GM19372 (cell line): ENCODE measurements around the gene TMTC1.
"Not testable (repeated sequence)": the region's sequence is repeated elsewhere in the genome, so short reads cannot be mapped to it uniquely, and the experiment has no call there.

ENCODE experiments used
- ATAC-seq: cut with Tn5 transposase; IDR thresholded peaks from one replicate; pipeline ENCODE4 v1.9.1; 2021; ENCODE audit warnings: mild to moderate bottlenecking, low read depth, moderate library complexity; ENCODE audit not compliant: unreplicated experiment

TMTC1 gene

GRCh38 chr12:29676676-29677075, 107.1 kb downstream of the TMTC1 start:
- no peak for ATAC-seq

DNA sequence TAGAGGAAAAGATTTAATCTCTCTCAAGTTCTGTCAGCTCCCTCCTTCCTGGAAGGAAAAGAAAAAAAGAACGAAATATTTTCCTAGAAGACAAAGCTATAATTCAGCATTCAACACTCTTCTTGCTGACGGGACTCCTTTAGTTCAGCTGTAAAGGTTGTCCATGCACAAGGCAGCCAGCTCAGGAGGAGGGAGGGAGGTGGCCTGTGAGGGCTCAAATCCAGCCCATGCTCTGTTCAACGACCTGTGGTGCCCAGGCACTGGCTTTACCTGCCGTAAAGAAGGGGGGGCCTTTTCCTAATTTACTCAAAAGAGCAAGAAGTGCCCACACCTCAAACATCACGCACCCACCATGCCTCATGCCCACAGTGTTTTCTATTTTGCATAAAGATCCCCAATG, 109.3 kb downstream of the TMTC1 start:
- no peak for ATAC-seq

- no peak for ATAC-seq
These were observed 110.4 kb downstream of the TMTC1 start for GRCh38 chr12:29673346-29673745.

DNA sequence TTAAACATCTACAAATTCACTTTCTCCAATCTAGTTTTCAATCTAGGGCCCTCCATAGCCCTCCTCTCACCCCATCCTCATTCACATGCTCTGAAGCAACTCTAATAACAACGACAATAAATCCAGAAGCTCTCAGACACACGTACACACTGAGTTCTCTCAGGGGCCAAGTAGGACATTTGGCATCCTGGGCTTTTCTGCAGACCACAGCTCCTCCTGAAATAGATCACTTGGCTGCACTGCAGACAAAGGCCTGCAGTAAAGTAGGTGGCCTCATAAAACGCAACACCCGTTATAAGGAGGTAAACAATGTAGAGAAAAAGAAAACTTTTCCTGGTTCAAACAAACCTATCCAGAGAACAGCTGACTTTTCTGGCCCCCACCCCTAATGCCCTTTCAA, 111.2 kb downstream of the TMTC1 start:
- no peak for ATAC-seq

DNA sequence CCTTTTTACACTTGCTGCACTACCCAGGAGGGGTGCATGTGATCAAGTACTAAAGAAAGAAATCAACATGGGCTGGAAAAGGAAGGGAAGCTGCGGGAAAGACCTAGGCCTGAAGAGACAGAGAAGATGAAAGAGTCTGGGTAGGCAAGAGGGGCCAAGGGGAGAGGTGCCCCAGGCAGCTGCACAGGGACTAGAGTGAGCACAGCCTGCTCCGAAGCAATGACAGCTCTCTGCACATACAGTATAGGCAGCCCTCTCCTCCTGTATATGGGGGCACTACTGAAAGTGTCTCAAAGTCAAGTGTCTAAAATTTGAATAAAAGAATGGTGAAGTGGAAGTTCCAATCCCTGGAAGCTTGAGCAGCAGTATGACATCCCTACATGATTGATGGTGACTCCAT, 112.0 kb downstream of the TMTC1 start:
- ATAC-seq, result no peak

DNA sequence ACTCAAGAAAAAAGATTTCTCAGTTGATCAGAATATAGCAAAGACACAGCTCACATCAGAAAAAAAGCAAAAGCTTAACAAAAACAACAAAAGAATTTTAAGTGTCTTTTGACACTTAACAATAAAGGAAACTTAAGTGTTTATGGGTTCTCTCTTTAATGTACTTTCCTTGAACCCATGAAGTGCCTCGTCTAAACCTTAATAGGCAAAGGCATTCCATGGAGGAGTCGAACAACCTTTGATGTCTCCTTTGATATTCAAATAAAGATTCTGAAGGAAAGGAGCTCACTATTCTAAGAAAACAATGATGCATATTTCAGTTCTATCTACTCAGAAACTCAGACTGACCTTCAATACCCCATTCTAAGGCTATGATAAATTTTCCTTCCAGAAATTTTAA, 116.7 kb downstream of the TMTC1 start:
- no peak for ATAC-seq

GRCh38 chr12:29665107-29665506, 118.6 kb downstream of the TMTC1 start:
- no peak for ATAC-seq

DNA sequence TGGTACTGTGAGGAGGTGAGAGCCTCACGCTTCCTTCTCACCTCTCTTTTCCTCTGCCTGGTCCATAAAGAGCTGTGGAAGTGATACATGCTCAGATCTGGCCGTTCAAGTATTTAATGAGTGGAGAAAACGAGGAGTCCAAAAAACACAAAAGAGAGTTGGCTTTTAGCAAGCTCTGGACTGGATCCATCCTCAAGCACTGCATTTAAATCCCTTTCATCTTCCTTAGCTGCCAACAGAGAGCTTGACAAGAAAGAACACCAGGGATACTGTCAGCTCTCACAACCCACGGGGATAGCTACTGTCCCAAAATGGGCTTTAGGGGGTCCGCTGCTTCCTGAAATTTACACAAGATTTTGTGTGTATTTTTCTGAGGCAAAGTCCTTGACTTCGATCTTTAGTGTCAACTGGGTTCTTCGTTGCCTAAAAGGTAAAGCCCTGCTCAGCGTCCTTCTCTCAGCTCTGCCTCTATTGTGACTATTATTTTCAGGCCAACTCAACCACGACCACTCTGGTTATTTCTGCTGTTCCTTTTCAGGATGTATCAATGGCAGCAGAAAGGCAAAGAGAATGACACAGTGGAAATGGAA, 120.9 kb downstream of the TMTC1 start:
- ATAC-seq, result no peak

DNA sequence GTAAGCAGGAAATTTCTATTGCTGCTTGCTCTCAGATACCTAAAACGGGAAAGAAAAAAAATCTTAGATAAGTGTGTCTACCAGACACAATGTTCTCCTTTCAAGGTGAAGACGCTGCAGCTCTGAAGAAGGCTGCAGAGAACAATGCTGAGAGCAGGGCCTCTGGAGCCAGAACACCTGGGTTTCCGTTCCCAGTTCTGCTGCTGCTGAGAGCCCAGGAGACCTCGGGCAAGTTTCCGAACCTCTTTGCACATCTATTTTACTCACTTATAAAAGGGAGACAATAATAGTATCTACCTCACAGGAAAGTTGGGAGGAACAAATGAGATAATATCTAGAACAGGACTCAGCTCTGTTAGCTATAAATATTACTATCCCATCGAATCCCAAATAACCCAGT, 122.9 kb downstream of the TMTC1 start:
- ATAC-seq, result no peak

DNA sequence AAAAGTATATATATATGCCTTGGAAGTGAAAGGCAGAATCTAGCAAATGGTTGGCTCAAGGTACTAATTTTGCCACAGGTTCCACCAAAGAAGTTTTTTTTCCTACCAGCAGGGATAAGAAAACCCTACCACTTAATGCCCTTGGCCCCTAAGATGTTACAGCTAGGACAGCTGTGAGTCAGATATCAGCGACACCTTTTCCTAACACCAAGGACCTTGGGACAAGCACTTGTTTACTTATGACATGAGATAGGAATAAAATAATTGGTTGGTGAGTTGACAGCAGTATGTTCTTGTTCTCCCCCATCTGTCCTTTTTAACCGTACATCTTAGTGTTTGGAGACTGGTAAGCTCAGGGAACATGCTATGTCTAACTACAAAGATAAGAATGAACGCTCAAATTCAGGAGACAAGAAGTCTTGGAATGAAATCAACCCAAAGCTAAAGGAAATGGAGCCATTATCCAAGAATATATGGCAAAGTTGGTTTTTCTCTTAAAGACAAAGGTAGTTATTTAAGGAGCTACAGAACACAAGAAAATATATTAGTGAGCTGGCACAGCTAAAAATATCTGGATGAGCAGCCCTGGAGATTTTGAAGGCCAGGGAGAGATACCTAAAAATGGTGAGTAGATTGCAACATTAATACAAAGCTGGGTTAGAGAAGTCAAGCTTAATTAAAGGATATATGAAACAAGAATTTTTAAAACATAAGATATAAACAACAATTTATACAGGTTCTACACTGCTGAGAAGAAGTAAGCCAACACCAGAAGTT, 126.8 kb downstream of the TMTC1 start:
- no peak for ATAC-seq

DNA sequence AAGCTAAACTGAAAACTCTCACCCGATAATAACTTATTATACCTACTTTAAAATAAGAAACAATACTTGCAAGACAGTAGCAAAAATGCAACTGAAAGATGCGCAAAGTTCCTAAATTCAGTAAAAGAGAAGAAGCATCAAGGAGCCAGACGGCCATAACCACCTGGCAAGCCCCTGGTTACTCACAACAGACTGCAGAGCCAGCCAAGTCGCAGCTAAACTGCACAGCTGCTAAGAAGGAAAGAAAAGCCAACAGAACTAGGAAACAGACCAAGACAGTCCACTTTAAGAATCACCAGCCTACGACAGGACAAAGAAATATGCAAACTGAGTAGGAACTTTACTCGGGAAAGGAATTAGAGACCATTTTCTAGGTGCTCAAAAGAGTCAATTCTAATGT, 127.9 kb downstream of the TMTC1 start:
- ATAC-seq, result no peak

- ATAC-seq, result no peak
These were observed 130.5 kb downstream of the TMTC1 start for GRCh38 chr12:29653286-29653685.

- ATAC-seq, result no peak
These were observed 133.4 kb downstream of the TMTC1 start for GRCh38 chr12:29650371-29650770.

- no peak for ATAC-seq
These were observed 134.0 kb downstream of the TMTC1 start for GRCh38 chr12:29649722-29650121.

DNA sequence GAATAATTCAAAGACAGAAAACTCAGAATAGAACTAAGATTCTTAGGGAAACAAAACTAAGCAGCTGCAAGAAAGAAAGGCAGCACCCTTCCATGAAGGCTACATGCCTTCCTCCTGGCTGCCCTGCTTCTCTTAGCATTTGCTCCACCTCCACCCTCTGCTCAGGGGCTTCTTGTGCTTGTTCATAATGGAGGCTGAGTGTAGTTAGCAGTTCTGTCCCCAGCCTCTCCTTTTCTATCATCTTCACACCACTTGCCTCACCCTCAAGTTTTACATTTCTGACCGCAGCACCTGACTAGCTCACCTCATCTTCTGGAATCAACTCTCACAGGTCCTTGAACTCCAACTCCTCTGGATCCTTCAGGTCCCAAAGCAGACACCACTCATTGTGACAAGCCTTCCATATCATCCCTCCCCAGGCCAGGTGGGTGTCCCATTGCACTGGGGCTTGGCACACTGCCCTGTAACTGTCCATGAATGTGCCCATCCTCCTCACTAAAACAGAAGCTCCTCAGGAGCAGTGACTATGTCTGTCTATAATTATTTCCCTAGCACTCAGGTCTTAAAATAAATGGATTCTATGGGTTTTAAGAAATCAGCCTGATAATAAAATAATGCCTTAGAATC, 139.1 kb downstream of the TMTC1 start:
- no peak for ATAC-seq

- ATAC-seq, result no peak
These were observed 143.0 kb downstream of the TMTC1 start for GRCh38 chr12:29640589-29641345.

GRCh38 chr12:29639893-29640495, 143.7 kb downstream of the TMTC1 start:
- no peak for ATAC-seq

DNA sequence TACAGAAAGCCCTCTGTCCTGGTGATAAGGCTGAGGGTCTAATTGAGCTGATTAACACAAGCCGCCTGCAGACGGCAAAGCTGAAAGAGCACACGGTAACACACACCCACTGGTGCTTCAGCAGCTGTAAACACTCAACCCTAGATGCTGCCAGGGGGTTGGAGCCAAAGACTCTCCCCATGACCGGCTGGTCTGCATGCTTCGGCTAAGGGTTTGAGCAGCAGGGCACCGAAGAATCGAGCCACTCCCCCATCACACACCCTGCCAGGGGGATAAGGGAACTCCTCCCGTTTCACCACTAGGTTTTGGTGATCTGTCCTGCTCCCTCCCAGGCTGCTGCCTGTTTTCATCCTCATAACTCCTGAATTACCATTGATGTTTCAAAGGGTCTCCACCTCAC, 145.2 kb downstream of the TMTC1 start:
- no peak for ATAC-seq

DNA sequence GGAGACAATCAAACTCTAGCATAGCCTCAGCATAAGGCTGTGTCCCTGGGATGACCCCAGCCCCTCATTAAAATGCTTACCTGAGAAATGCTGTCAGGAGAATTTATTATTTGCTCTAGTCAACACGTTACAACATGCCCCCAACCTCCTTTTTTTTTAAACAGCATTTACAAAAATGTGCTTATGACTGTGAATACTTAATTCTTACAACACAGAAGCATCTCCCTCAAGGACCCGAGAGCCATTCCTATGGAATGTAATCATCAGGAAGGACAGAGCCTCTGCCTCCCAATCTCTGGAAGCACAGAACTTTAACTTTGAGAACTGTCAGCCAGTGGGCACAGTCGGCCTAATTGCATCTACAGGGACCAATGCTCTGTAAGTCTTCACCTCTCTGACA, 149.7 kb downstream of the TMTC1 start:
- ATAC-seq, result no peak

- not testable (repeated sequence) for ATAC-seq
These were observed 153.6 kb downstream of the TMTC1 start for GRCh38 chr12:29630164-29630563.

- ATAC-seq, result no peak
These were observed 156.5 kb downstream of the TMTC1 start for GRCh38 chr12:29627221-29627620.
